ENCODE measurements around the gene ACY1.

Gene ACY1

DNA sequence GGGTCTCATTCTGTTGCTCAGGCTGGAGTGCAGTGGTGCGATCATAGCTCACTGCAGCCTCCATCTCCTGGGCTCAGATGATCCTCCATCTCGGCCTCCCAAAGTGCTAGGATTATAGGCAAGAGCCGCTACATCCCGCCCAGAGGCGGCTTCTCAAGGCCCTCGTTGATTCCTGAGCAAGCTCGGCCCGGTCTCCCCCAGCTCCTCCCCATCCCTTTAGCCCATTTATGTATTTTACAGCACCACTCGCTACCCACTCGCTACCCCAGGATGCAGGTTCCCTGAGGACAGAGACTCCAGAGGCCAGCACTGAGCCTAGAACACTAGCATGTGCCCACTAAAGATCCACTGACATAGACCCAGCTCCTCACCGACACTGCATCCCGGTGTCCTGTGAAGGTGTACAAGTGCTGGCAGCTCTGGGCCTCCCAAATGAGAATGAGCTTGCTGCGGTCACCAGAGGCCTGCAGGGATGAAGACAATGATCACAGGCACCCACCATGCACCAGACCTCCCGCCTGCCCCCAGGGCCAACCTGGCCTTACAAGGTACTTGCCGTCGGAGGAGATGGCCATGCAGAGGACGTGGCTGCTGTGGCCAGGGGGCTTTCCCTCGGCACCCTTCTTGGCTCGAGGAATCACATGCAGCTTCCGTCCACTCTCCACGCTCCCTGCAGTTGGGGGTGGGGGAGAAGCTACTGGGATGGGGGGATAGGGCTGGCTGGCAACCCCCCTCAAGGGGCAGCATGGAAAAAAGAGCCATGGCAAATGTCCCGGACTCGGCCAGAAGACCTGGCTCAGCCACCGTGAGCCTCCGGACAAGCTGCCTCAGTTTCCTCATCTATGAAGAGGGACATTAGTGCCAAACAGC, 47.2 kb upstream of the ACY1 start:
- no peak for TF ChIP-seq EZH2phosphoT487 (IDR thresholded peaks at IDR 0.05; ENCODE audit: borderline replicate concordance, low read length)
- TF ChIP-seq, protein P1, sequence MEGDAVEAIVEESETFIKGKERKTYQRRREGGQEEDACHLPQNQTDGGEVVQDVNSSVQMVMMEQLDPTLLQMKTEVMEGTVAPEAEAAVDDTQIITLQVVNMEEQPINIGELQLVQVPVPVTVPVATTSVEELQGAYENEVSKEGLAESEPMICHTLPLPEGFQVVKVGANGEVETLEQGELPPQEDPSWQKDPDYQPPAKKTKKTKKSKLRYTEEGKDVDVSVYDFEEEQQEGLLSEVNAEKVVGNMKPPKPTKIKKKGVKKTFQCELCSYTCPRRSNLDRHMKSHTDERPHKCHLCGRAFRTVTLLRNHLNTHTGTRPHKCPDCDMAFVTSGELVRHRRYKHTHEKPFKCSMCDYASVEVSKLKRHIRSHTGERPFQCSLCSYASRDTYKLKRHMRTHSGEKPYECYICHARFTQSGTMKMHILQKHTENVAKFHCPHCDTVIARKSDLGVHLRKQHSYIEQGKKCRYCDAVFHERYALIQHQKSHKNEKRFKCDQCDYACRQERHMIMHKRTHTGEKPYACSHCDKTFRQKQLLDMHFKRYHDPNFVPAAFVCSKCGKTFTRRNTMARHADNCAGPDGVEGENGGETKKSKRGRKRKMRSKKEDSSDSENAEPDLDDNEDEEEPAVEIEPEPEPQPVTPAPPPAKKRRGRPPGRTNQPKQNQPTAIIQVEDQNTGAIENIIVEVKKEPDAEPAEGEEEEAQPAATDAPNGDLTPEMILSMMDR (IDR thresholded peaks at IDR 0.05; ENCODE audit: low read depth, low read length, poor library complexity, severe bottlenecking), result no peak
- H3F3A ChIP-seq (ENCODE audit: control insufficient read depth, insufficient read depth), result no peaks in the 10 kb centered on the region
- no peaks in the 10 kb centered on the region for H3K9me2 ChIP-seq (replicated peaks; ENCODE audit: control insufficient read depth, low read length)
- peaks cover 32% of the 10 kb centered on the region for H3K79me2 ChIP-seq (ENCODE audit: control insufficient read depth, low read length)
- H3K4me2 ChIP-seq (ENCODE audit: low read length), result no peak overlapping the region
- H3K4me3 ChIP-seq (ENCODE audit: low read length), result no peak overlapping the region
- H4K20me1 ChIP-seq (ENCODE audit: control insufficient read depth, insufficient read depth, low read depth, low read length), result no peaks in the 10 kb centered on the region; the same call in 1 of the 2 replicates
- no peaks in the 10 kb centered on the region for H3K9me3 ChIP-seq (ENCODE audit: control insufficient read depth, insufficient read depth, low read length)
- H3K27ac ChIP-seq (ENCODE audit: low read depth, low read length), result no peak overlapping the region
- peaks cover 70% of the 10 kb centered on the region for H3K36me3 ChIP-seq (ENCODE audit: control insufficient read depth, low read length)
- no peaks in the 10 kb centered on the region for H3K27me3 ChIP-seq (ENCODE audit: control insufficient read depth, low read length)
- H3K4me1 ChIP-seq (ENCODE audit: control insufficient read depth, low read length), result peaks cover 18% of the 10 kb centered on the region

GRCh38 chr3:51937014-51937413, 46.3 kb upstream of the ACY1 start:
- no peaks in the 10 kb centered on the region for H3K9me3 ChIP-seq (ENCODE audit: control insufficient read depth, insufficient read depth, low read length)
- H3K36me3 ChIP-seq (ENCODE audit: control insufficient read depth, low read length), result peaks cover 70% of the 10 kb centered on the region
- H3K27me3 ChIP-seq (ENCODE audit: control insufficient read depth, low read length), result no peaks in the 10 kb centered on the region
- peaks cover 38% of the 10 kb centered on the region for H3K79me2 ChIP-seq (ENCODE audit: control insufficient read depth, low read length)
- no peak overlapping the region for H3K27ac ChIP-seq (ENCODE audit: low read depth, low read length)
- H3K4me1 ChIP-seq (ENCODE audit: control insufficient read depth, low read length), result peaks cover 18% of the 10 kb centered on the region
- H3F3A ChIP-seq (ENCODE audit: control insufficient read depth, insufficient read depth), result no peaks in the 10 kb centered on the region
- TF ChIP-seq, protein P1 (IDR thresholded peaks at IDR 0.05; ENCODE audit: low read depth, low read length, poor library complexity, severe bottlenecking), result no peak
- no peak for TF ChIP-seq EZH2phosphoT487 (IDR thresholded peaks at IDR 0.05; ENCODE audit: borderline replicate concordance, low read length)
- no peak overlapping the region for H3K4me2 ChIP-seq (ENCODE audit: low read length)
- H4K20me1 ChIP-seq (ENCODE audit: control insufficient read depth, insufficient read depth, low read depth, low read length), result no peaks in the 10 kb centered on the region; the same call in 1 of the 2 replicates
- H3K4me3 ChIP-seq (ENCODE audit: low read length), result no peak overlapping the region
- H3K9me2 ChIP-seq (replicated peaks; ENCODE audit: control insufficient read depth, low read length), result no peaks in the 10 kb centered on the region

GRCh38 chr3:51937611-51938450, 45.5 kb upstream of the ACY1 start:
- no peaks in the 10 kb centered on the region for H3K9me3 ChIP-seq (ENCODE audit: control insufficient read depth, insufficient read depth, low read length)
- peaks cover 68% of the 10 kb centered on the region for H3K36me3 ChIP-seq (ENCODE audit: control insufficient read depth, low read length)
- TF ChIP-seq, protein P1 (IDR thresholded peaks at IDR 0.05; ENCODE audit: low read depth, low read length, poor library complexity, severe bottlenecking), result no peak
- no peak for TF ChIP-seq EZH2phosphoT487 (IDR thresholded peaks at IDR 0.05; ENCODE audit: borderline replicate concordance, low read length)
- H3K27ac ChIP-seq (ENCODE audit: low read depth, low read length), result no peak overlapping the region
- H3K4me1 ChIP-seq (ENCODE audit: control insufficient read depth, low read length), result peaks cover 26% of the 10 kb centered on the region
- H3K9me2 ChIP-seq (replicated peaks; ENCODE audit: control insufficient read depth, low read length), result no peaks in the 10 kb centered on the region
- H3K4me3 ChIP-seq (ENCODE audit: low read length), result no peak overlapping the region
- no peaks in the 10 kb centered on the region for H3F3A ChIP-seq (ENCODE audit: control insufficient read depth, insufficient read depth)
- H3K79me2 ChIP-seq (ENCODE audit: control insufficient read depth, low read length), result peaks cover 41% of the 10 kb centered on the region
- H3K4me2 ChIP-seq (ENCODE audit: low read length), result no peak overlapping the region
- no peaks in the 10 kb centered on the region for H3K27me3 ChIP-seq (ENCODE audit: control insufficient read depth, low read length)
- H4K20me1 ChIP-seq (ENCODE audit: control insufficient read depth, insufficient read depth, low read depth, low read length), result no peaks in the 10 kb centered on the region; the same call in 1 of the 2 replicates
